NT2/D1 (cell line): Measurements from ENCODE around the gene NSMF.
"Not testable (repeated sequence)": the region's sequence is repeated elsewhere in the genome, so short reads cannot be mapped to it uniquely, and the experiment has no call there.

Experiments
- DNase-seq: peaks from one replicate; pipeline ENCODE4 v3.0.0-alpha.2; 2011; ENCODE audit warnings: low read depth, low spot score
- H3K27me3 ChIP-seq: 2 replicates; pipeline ENCODE4 v1.6.0; 2011; ENCODE audit warnings: mild to moderate bottlenecking; ENCODE audit not compliant: insufficient read length, insufficient read depth
- H3K36me3 ChIP-seq: 2 replicates; pipeline ENCODE4 v1.6.1; 2011; ENCODE audit warnings: mild to moderate bottlenecking, low read length, mixed read lengths; ENCODE audit not compliant: insufficient read depth, insufficient read length
- H3K4me1 ChIP-seq: 2 replicates; pipeline ENCODE4 v1.5.1; 2011; ENCODE audit not compliant: insufficient read depth, insufficient read length
- H3K4me3 ChIP-seq: 2 replicates; pipeline ENCODE4 v1.5.1; 2011; ENCODE audit warnings: low read depth; ENCODE audit not compliant: insufficient read length
- H3K9ac ChIP-seq: 2 replicates; pipeline ENCODE4 v1.6.0; 2011; ENCODE audit warnings: low read depth; ENCODE audit not compliant: insufficient read length
- H3K9me3 ChIP-seq: 2 replicates; pipeline ENCODE4 v1.5.1; 2011; ENCODE audit warnings: mild to moderate bottlenecking, low read length; ENCODE audit not compliant: insufficient read depth
- SUZ12 ChIP-seq: IDR thresholded peaks from 2 replicates; pipeline ENCODE4 v1.6.1; 2011; ENCODE audit not compliant: insufficient read length, insufficient read depth; ENCODE audit errors: extremely low read depth
- YY1 ChIP-seq: IDR thresholded peaks from 2 replicates; pipeline ENCODE4 v1.6.1; 2011; ENCODE audit not compliant: insufficient read length, insufficient read depth
- ZNF274 ChIP-seq: IDR thresholded peaks from 2 replicates; pipeline ENCODE4 v1.6.1; 2011; ENCODE audit warnings: mild to moderate bottlenecking, low read depth, low read length

The NSMF gene

DNA sequence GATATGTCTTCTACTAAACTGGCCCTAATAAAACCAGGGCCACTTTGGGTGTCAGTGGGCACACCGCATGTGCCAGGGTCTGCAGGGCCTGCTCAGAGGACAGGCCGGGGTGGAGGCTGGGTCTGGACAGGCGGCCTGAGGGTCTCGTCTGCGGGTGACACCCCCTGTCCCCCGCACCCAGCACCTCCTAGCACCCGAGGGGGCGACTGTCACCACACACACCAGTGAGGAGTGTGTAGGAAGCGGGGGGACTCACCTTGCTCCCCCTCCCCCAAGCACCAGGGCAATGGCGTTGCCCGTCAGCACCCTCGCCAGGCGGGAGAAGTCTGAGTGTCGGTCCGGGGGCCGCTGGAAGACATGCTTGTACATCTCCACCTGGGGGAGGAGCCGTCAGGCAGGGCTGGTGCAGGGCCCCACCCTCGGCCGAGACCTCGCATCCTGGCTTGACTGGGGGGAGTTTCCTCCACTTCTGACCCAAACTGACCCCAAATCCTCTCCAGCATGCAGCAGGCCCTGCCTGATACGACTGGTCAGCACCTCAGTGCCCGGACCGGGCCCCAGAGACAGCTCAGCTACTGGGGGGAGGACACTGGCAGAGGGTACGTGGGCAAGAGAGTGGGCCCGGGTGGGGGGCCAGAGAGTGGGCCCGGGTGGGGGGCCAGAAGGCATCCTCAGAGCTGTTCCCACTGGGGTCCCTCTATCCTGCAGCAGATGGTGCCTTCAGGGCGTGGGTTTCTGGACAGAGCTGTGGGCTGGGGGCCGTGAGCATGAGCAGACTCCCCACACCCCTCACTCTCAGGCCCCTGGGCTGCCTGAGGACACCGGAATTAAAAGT, 18.9 kb upstream of the NSMF start:
- no peak for DNase-seq
- no peaks in the 10 kb centered on the region for H3K27me3 ChIP-seq

DNA sequence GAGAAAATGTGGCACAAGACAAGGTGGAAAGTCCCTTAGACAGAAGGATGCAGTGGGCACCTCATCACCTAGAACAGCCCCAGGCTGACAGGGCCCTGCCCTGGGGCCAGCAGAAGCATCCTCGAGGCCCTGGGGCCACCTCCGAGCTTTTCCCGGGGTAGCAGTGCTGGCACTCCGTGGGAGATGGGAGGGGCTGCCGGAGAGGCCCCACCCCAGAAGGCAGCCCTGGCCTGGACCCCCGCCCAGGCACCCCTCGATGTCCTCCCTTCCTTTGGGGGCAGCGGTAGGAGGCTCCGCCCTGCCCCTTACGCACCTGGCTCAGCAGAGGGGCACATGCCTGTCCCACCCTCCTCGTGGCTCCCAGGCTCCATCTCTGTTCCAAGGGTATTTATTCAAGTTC, 17.7 kb upstream of the NSMF start:
- TF ChIP-seq SUZ12 (no peak), ZNF274 (no peak), YY1 (no peak)
- H3K9me3 ChIP-seq, result peaks cover 25% of the 10 kb centered on the region; the same call in 1 of the 2 replicates
- no peak for DNase-seq

More for the DNA sequence above, 18.9 kb upstream of the NSMF start:
- Histone ChIP-seq H3K9me3 (peaks cover 22% of the 10 kb centered on the region; the same call in 1 of the 2 replicates), H3K9ac (peak overlapping the region; percentile 18), H3K36me3 (no peaks in the 10 kb centered on the region), H3K4me3 (no peak overlapping the region), H3K4me1 (peaks cover 22% of the 10 kb centered on the region)
- TF ChIP-seq YY1, result no peak
- TF ChIP-seq ZNF274, result no peak
- no peak for TF ChIP-seq SUZ12

DNA sequence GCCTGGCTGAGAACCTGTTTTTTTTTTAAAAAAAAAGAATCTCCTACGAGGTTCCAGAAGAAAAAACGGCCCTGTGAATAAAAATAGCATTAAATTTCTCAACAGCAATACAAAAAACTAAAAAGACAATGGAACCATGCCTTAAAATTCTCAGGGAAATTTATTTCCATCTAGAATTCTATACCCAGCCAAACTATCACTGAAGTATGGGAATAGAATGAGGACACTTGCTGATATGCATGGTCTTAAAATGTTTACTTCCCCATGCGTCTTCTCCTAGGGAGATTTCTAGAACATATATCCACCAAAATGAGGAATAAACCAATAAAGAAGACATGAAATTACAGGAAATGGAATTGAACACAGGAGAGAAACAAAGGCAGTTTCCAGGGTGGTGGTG, 16.5 kb upstream of the NSMF start:
- no peak overlapping the region for H3K9ac ChIP-seq
- H3K9me3 ChIP-seq, result peaks cover 25% of the 10 kb centered on the region; the same call in 1 of the 2 replicates
- H3K36me3 ChIP-seq, result no peaks in the 10 kb centered on the region
- peaks cover 18% of the 10 kb centered on the region for H3K4me1 ChIP-seq
- TF ChIP-seq SUZ12, result no peak
- TF ChIP-seq YY1, result no peak
- TF ChIP-seq ZNF274, result no peak
- H3K27me3 ChIP-seq, result no peaks in the 10 kb centered on the region
- DNase-seq, result no peak
- H3K4me3 ChIP-seq, result no peak overlapping the region

More for the DNA sequence above, 17.7 kb upstream of the NSMF start:
- Histone ChIP-seq H3K27me3 (no peaks in the 10 kb centered on the region), H3K36me3 (no peaks in the 10 kb centered on the region), H3K4me3 (no peak overlapping the region), H3K9ac (no peak overlapping the region), H3K4me1 (peaks cover 22% of the 10 kb centered on the region)

GRCh38 chr9:137474271-137474670, 15.1 kb upstream of the NSMF start:
- H3K4me1 ChIP-seq, result peaks cover 10% of the 10 kb centered on the region
- H3K9ac ChIP-seq, result no peak overlapping the region
- H3K9me3 ChIP-seq, result peaks cover 25% of the 10 kb centered on the region; the same call in 1 of the 2 replicates
- DNase-seq, result no peak
- H3K27me3 ChIP-seq, result no peaks in the 10 kb centered on the region
- no peaks in the 10 kb centered on the region for H3K36me3 ChIP-seq
- H3K4me3 ChIP-seq, result no peak overlapping the region
- TF ChIP-seq SUZ12 (no peak), ZNF274 (no peak), YY1 (no peak)

GRCh38 chr9:137470785-137471184, 11.7 kb upstream of the NSMF start:
- no peaks in the 10 kb centered on the region for H3K4me1 ChIP-seq
- no peak for TF ChIP-seq YY1
- TF ChIP-seq ZNF274, result no peak
- no peak for TF ChIP-seq SUZ12
- no peak overlapping the region for H3K4me3 ChIP-seq
- H3K36me3 ChIP-seq, result no peaks in the 10 kb centered on the region
- DNase-seq, result no peak
- H3K27me3 ChIP-seq, result no peaks in the 10 kb centered on the region
- no peak overlapping the region for H3K9ac ChIP-seq
- peaks cover 15% of the 10 kb centered on the region; the same call in 1 of the 2 replicates for H3K9me3 ChIP-seq

DNA sequence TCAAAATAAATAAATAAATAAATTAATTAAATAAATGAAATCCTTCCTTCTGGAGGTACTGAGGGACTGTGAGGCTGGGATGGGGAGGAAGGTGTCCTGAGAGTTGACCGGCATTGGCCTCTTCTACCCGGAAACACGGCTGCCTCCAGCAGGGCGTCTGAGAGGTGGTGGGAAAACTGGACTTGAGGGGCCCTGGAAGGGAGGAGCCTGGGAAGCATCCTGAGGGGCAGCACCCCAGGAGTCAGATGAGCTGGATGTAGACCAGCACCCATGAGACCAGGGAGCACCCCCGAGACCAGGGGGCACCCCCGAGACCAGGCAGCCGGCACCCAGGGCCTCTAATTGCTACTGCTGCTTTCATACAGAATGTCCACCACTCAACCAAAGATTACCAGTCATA, 8.8 kb upstream of the NSMF start:
- peaks cover 2% of the 10 kb centered on the region; the same call in 1 of the 2 replicates for H3K9me3 ChIP-seq
- no peak overlapping the region for H3K4me3 ChIP-seq
- no peak for DNase-seq
- no peaks in the 10 kb centered on the region for H3K36me3 ChIP-seq
- peaks cover 4% of the 10 kb centered on the region for H3K27me3 ChIP-seq
- H3K4me1 ChIP-seq, result peaks cover 2% of the 10 kb centered on the region
- TF ChIP-seq YY1 (no peak), SUZ12 (no peak), ZNF274 (no peak)
- no peak overlapping the region for H3K9ac ChIP-seq

- no peak for DNase-seq
- Histone ChIP-seq H3K36me3 (no peaks in the 10 kb centered on the region), H3K9ac (no peak overlapping the region), H3K4me1 (peaks cover 2% of the 10 kb centered on the region), H3K4me3 (no peak overlapping the region), H3K27me3 (peaks cover 11% of the 10 kb centered on the region), H3K9me3 (no peaks in the 10 kb centered on the region)
- TF ChIP-seq YY1, result no peak
- TF ChIP-seq SUZ12, result no peak
- no peak for TF ChIP-seq ZNF274
Measured at GRCh38 chr9:137467161-137467581, 8.0 kb upstream of the NSMF start.

DNA sequence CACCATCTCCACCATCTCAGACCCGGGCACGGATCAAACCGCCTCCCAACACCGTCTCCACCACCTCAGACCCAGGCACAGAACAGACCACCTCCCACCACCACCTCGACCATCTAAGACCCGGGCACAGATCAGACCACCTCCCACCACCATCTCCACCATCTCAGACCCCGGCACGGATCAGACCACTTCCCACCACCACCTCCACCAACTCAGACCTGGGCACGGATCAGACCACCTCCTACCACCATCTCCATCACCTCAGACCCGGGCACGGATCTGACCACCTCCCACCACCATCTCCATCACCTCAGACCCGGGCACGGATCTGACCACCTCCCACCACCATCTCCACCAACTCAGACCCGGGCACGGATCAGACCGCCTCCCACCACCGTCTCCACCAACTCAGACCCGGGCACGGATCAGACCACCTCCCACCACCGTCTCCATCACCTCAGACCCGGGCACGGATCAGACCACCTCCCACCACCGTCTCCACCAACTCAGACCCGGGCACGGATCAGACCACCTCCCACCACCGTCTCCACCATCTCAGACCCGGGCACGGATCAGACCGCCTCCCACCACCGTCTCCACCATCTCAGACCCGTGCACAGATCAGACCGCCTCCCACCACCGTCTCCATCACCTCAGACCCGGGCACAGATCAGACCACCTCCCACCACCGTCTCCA, 7.4 kb upstream of the NSMF start:
- H3K27me3 ChIP-seq, result peaks cover 15% of the 10 kb centered on the region
- H3K9ac ChIP-seq, H3K4me1 ChIP-seq, H3K4me3 ChIP-seq, H3K36me3 ChIP-seq, H3K9me3 ChIP-seq, DNase-seq: not testable (repeated sequence)
